Measurements from ENCODE around the gene JAGN1. TPM values are rescaled to one million over a fixed set of nuclear protein-coding genes. Genes with fewer than 3 reads are reported as not detected.
A peak's percentile ranks its signal among the peaks of the same experiment; 100 is the strongest.

Gene JAGN1
- total and polyA plus RNA-seq, 9 of the 15 experiments (the other 6 are each of a cell fraction or from before 2014, with no cell fraction given), result 31.6 to 77.8 (median 40.3) TPM

DNA sequence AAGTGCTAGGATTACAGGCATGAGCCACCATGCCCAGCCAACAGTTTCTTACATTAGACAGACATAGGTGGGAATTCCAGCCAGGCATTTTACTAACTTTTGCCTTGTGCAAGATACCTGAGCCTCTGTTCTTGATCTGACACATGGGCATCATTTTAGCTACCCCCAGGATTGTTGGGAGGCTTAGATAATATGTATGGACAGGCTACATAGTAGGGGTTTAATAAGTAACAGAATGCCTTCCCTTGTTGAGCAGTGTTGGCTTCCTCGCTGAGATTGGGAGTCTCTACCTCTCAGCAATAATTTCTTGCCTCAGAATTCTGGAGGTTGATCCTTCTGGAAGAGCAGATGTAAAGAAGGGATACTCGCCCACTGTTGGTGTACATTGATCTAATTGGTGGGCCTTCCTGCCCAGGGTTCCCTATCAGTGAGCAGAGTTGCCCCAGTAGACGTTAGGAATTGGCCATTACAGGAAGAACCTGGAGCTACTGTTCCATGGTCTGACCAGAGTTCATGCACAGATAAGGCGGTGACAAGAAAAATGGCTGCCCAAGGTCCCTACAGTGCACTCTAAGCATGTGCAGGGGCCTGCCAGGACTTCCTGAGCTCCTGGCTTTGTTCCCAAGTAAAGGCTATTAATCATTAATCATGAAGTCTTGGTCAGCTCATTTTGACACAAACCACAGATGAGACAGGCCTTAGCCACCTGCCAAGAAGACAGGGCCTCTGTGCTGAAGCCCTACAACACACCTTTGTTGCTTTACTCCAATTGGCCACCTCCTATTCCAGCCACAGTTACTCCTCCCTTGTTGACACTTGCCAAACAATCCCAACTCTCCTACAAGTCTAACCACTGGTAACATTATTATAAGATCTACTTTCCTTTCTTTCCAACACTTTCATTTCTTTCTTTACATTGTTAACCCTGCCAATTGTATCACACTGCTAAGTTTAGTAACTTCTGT, 7.3 kb downstream of the JAGN1 start (continued):
- TF ChIP-seq, protein P1, sequence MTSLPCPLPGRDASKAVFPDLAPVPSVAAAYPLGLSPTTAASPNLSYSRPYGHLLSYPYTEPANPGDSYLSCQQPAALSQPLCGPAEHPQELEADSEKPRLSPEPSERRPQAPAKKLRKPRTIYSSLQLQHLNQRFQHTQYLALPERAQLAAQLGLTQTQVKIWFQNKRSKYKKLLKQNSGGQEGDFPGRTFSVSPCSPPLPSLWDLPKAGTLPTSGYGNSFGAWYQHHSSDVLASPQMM (CRISPR knock-in tag; IDR thresholded peaks at IDR 0.05), result no peak
- TF ChIP-seq BMI1 (IDR thresholded peaks at IDR 0.05; ENCODE audit: low read length), result no peak
- no peak for TF ChIP-seq ETV5 (CRISPR knock-in tag; IDR thresholded peaks at IDR 0.05; ENCODE audit: low read depth)
- peak; percentile 99 for TF ChIP-seq MEIS2 (IDR thresholded peaks at IDR 0.05; ENCODE audit: partially characterized antibody)
- TF ChIP-seq POLR3A (IDR thresholded peaks at IDR 0.05; ENCODE audit: borderline replicate concordance, extremely low read depth, insufficient read depth, insufficient read length), result no peak
- TF ChIP-seq MAFK (IDR thresholded peaks at IDR 0.05; ENCODE audit: low read length), result peak; percentile 16; the same call in 1 of the 2 replicates
- TF ChIP-seq ZNF174 (CRISPR knock-in tag; IDR thresholded peaks at IDR 0.05), result no peak
- TF ChIP-seq TOE1 (IDR thresholded peaks at IDR 0.05; ENCODE audit: borderline replicate concordance), result no peak
- TF ChIP-seq TOE1 (CRISPR knock-in tag; IDR thresholded peaks at IDR 0.05; ENCODE audit: borderline replicate concordance, low read depth), result no peak
- TF ChIP-seq SIN3B (IDR thresholded peaks at IDR 0.05; ENCODE audit: low read depth), result no peak
- no peak for TF ChIP-seq TCFL5 (CRISPR knock-in tag; conservative IDR thresholded peaks at IDR 0.05)
- TF ChIP-seq ZNF584 (CRISPR knock-in tag; IDR thresholded peaks at IDR 0.05; ENCODE audit: low read depth), result 0 out of 2 replicates have a peak, but pooled peaks have one; percentile 35
- peak; percentile 61; the same call in 1 of the 2 replicates for TF ChIP-seq PTRF (tag; IDR thresholded peaks at IDR 0.05)
- no peak for TF ChIP-seq ADNP (tag; IDR thresholded peaks at IDR 0.05)
- TF ChIP-seq SMARCB1 (IDR thresholded peaks at IDR 0.05; ENCODE audit: insufficient read length, low read depth), result no peak
- TF ChIP-seq, protein P2, sequence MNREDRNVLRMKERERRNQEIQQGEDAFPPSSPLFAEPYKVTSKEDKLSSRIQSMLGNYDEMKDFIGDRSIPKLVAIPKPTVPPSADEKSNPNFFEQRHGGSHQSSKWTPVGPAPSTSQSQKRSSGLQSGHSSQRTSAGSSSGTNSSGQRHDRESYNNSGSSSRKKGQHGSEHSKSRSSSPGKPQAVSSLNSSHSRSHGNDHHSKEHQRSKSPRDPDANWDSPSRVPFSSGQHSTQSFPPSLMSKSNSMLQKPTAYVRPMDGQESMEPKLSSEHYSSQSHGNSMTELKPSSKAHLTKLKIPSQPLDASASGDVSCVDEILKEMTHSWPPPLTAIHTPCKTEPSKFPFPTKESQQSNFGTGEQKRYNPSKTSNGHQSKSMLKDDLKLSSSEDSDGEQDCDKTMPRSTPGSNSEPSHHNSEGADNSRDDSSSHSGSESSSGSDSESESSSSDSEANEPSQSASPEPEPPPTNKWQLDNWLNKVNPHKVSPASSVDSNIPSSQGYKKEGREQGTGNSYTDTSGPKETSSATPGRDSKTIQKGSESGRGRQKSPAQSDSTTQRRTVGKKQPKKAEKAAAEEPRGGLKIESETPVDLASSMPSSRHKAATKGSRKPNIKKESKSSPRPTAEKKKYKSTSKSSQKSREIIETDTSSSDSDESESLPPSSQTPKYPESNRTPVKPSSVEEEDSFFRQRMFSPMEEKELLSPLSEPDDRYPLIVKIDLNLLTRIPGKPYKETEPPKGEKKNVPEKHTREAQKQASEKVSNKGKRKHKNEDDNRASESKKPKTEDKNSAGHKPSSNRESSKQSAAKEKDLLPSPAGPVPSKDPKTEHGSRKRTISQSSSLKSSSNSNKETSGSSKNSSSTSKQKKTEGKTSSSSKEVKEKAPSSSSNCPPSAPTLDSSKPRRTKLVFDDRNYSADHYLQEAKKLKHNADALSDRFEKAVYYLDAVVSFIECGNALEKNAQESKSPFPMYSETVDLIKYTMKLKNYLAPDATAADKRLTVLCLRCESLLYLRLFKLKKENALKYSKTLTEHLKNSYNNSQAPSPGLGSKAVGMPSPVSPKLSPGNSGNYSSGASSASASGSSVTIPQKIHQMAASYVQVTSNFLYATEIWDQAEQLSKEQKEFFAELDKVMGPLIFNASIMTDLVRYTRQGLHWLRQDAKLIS (CRISPR knock-in tag; IDR thresholded peaks at IDR 0.05), result no peak
- TF ChIP-seq POLR3G (IDR thresholded peaks at IDR 0.05; ENCODE audit: extremely low read depth, insufficient read length, insufficient replicate concordance), result no peak
- TF ChIP-seq BACH1 (tag; IDR thresholded peaks at IDR 0.05), result peak; percentile 79; the same call in 1 of the 2 replicates
- TF ChIP-seq, protein P3, sequence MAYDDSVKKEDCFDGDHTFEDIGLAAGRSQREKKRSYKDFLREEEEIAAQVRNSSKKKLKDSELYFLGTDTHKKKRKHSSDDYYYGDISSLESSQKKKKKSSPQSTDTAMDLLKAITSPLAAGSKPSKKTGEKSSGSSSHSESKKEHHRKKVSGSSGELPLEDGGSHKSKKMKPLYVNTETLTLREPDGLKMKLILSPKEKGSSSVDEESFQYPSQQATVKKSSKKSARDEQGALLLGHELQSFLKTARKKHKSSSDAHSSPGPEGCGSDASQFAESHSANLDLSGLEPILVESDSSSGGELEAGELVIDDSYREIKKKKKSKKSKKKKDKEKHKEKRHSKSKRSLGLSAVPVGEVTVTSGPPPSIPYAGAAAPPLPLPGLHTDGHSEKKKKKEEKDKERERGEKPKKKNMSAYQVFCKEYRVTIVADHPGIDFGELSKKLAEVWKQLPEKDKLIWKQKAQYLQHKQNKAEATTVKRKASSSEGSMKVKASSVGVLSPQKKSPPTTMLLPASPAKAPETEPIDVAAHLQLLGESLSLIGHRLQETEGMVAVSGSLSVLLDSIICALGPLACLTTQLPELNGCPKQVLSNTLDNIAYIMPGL (CRISPR knock-in tag; IDR thresholded peaks at IDR 0.05), result no peak
- TF ChIP-seq GATAD2A (IDR thresholded peaks at IDR 0.05), result no peak

Data from K562 (cell line).